Epithelial cell of esophagus (primary cell): Measurements from ENCODE around the gene SLC25A26.
"Not testable (repeated sequence)": the region's sequence is repeated elsewhere in the genome, so short reads cannot be mapped to it uniquely, and the experiment has no call there.

Experiments used
- DNase-seq: peaks from one replicate; pipeline ENCODE4 v3.0.0; 2010; ENCODE audit warnings: low read depth
- H3K4me3 ChIP-seq: 2 replicates; pipeline ENCODE4 v1.5.1; 2011; ENCODE audit warnings: mild to moderate bottlenecking, low read length, control low read depth
- TF ChIP-seq, protein P1 (sequence below): IDR thresholded peaks from 2 replicates; pipeline ENCODE4 v1.5.1; 2011; ENCODE audit warnings: low read depth, mild to moderate bottlenecking, low read length, control low read depth, inconsistent platforms; ENCODE audit not compliant: insufficient read depth; ENCODE audit errors: missing control alignments

SLC25A26 gene

DNA sequence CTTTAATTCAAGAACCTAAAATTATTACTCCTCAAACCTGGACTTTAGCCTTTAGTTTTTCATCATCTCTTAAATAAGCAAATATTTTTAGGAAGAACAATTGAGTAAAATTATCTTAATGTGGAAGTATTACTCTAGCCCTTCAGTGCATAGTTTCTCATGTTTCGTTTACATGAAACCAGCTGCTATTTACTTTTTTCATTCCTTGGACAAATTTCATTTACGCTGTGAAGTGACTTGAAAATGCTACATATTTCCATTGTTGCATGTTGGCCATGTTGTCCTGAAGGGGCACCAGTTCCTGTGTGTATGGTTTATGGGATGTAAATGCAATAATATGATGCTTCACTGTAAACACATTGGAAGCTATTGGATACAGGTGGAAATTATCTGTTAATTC is 49.9 kb downstream of the SLC25A26 start:
- TF ChIP-seq, protein P1, sequence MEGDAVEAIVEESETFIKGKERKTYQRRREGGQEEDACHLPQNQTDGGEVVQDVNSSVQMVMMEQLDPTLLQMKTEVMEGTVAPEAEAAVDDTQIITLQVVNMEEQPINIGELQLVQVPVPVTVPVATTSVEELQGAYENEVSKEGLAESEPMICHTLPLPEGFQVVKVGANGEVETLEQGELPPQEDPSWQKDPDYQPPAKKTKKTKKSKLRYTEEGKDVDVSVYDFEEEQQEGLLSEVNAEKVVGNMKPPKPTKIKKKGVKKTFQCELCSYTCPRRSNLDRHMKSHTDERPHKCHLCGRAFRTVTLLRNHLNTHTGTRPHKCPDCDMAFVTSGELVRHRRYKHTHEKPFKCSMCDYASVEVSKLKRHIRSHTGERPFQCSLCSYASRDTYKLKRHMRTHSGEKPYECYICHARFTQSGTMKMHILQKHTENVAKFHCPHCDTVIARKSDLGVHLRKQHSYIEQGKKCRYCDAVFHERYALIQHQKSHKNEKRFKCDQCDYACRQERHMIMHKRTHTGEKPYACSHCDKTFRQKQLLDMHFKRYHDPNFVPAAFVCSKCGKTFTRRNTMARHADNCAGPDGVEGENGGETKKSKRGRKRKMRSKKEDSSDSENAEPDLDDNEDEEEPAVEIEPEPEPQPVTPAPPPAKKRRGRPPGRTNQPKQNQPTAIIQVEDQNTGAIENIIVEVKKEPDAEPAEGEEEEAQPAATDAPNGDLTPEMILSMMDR, result no peak
- H3K4me3 ChIP-seq, result no peak overlapping the region
- no peak for DNase-seq

DNA sequence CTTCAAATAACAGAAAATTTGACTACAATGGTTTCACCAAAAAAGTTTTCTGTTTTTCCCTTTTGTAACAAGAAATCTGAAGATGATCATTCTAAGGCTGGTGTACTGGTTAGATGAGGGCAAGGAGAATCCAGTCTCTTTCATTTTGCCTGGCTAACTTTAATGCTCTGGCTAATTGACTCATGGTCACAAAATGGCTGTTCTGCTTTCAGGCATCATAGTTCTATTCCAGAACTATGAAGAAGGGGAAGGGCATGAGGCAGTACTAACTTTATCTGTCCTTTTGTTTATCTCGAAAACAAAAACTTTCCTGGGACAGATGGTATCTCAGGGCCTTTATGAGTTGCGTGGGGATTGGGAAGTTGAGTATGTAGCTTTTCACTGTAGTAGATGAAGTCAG is 50.4 kb downstream of the SLC25A26 start:
- H3K4me3 ChIP-seq, result no peak overlapping the region
- TF ChIP-seq, protein P1, result no peak
- DNase-seq, result no peak

DNA sequence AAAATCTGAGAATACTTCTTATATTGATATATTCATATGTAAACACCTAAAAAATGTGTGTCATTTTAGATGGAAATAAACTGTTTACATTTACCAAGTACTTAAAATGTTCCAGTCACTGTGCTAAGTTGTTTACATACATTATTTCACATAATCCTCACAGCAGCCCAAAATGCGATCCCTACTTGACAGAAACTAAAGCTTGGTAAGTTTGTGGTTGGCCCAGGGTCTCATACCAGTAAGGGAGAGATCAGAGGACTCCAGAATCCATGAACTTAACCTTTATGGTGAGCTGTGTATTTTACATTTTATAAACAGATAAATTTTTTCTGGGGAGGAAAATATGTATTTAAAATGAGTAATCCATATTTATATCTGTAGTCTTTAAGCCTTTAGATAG is 51.2 kb downstream of the SLC25A26 start:
- no peak for DNase-seq
- H3K4me3 ChIP-seq, result no peak overlapping the region
- TF ChIP-seq, protein P1, result no peak

DNA sequence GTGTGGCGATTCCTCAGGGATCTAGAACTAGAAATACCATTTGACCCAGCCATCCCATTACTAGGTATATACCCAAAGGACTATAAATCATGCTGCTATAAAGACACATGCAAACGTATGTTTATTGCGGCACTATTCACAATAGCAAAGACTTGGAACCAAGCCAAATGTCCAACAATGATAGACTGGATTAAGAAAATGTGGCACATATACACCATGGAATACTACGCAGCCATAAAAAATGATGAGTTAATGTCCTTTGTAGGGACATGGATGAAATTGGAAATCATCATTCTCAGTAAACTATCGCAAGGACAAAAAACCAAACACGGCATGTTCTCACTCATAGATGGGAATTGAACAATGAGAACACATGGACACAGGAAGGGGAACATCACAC is 54.0 kb downstream of the SLC25A26 start:
- DNase-seq, H3K4me3 ChIP-seq: not testable (repeated sequence)

DNA sequence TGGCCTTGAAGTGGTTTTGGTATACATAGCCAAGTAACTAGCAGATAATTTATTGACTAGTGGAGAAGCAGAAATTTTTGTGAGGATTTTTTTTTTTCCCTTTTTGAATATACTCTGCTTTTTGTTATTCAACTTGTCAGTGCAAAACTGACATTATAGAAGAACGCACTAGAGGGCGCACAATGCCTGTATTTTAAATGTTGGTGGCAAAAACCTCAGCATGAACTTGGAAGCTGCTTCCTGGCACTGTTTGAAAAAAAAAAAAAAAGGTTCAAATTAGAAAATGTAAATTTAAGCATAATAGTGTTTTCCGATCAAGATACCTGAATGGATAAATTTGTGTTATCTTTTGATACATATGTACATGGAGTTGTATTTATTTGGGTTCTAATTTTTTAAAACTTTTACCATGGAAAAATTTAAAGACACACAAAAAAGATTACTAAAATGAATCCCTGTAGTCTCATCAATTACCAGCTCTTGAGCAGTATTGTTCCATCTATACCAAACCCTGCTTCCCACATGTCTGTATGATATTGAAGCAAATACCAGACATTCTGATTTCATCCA is 56.0 kb downstream of the SLC25A26 start:
- TF ChIP-seq, protein P1, result peak; percentile 59
- no peak overlapping the region for H3K4me3 ChIP-seq
- DNase-seq, result peak; percentile 74

DNA sequence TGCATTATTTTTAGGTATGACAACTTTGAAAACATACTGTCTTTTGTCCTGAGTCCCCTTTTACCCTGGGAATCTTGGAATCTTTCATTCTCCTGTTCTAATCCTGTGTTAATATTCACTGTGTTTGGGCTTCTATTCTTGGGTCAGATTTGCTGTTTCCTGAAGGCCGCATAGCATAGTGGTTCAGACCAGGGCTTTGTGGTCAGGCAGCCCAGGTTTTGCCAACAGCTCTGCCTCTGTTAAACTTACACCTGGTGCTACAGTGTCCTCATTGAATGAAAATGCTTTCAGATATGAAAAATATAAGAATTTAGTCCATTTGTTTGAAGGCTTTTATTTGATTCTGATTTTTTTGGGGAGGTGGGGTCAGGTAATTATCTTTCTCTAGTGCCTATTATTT is 58.4 kb downstream of the SLC25A26 start:
- TF ChIP-seq, protein P1, result no peak
- DNase-seq, result no peak
- H3K4me3 ChIP-seq, result no peak overlapping the region

DNA sequence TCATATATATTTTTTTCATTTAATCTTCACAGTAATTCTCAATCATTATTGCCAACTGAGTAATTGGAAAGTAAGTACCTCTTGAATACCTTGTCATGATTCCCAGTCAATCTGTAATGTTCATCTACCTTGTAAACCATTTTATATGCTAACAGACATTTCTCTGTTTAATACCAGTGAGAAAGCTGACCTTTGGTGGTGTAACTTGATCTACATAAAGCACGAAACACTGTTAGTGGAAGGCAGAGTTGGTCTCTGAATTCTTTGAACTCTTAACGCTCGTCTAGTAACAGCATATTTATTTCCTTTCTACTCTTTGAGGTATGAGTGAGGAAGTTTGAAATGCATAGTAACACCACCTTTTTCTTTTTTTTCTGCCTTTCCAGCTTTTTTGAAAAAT is 59.5 kb downstream of the SLC25A26 start:
- DNase-seq, result no peak
- TF ChIP-seq, protein P1, result no peak
- no peak overlapping the region for H3K4me3 ChIP-seq

DNA sequence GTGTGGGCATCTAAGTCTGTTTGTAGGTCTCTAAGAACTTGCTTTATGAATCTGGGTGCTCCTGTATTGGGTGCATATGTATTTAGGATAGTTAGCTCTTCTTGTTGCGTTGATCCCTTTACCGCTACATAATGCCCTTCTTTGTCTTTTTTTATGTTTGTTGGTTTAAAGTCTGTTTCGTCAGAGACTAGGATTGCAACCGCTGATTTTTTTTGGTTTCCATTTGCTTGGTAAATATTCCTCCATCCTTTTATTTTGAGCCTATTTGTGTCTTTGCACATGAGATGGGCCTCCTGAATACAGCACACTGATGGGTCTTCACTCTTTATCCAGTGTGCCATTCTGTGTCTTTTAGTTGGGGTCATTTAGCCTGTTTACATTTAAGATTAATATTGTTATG is 71.1 kb downstream of the SLC25A26 start:
- not testable (repeated sequence) for DNase-seq, H3K4me3 ChIP-seq
